ENCODE data around the gene CHTF18.
A peak's percentile ranks its signal among the peaks of the same experiment; 100 is the strongest.

DNA sequence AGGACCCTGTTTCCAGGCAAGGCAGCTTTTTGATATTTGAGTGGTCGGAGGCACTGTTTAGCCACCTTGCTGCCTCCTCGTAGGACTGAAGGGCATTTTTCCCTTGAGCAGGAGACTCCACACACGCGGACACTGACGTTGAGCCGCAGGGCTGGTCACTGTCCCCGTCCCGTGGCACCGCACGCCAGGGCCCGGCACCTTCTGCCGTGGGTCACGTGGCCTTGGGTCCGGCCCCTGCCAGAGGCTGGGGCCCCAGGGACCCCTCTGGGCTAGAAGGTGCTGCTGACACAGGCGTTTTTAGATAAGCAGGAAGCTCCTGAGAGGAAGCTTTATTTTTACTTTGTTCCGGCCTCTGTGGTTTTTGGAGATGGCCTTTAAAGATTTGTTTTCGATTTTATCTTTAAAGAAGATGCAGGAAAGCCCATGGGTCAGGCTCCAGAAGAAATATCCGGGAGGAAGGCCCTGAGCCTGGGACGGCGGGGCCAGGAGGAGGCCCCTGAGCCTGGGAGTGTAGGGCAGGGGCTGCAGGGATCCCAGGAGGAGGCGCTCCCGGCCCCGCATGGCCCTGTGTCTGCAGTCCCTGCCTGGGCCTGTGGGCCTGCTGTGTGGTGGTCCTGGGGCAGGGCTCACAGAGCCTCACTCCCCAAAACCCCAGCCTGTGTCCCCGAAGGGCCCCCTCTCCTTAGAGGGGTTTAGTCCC lies 42.6 kb downstream of the CHTF18 start:
- TF ChIP-seq, protein P1, sequence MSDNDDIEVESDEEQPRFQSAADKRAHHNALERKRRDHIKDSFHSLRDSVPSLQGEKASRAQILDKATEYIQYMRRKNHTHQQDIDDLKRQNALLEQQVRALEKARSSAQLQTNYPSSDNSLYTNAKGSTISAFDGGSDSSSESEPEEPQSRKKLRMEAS (CRISPR knock-in tag; IDR thresholded peaks at IDR 0.05) = no peak
- TF ChIP-seq, protein P2, sequence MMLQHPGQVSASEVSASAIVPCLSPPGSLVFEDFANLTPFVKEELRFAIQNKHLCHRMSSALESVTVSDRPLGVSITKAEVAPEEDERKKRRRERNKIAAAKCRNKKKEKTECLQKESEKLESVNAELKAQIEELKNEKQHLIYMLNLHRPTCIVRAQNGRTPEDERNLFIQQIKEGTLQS (IDR thresholded peaks at IDR 0.05) = no peak
- TF ChIP-seq, protein P2 (CRISPR knock-in tag; conservative IDR thresholded peaks at IDR 0.05) = no peak
- TF ChIP-seq ELF4 (CRISPR knock-in tag; IDR thresholded peaks at IDR 0.05) (no peak), ZBTB1 (CRISPR knock-in tag; IDR thresholded peaks at IDR 0.05; ENCODE audit: borderline replicate concordance, low read depth) (no peak), MBD2 (IDR thresholded peaks at IDR 0.05; ENCODE audit: borderline replicate concordance, low read depth) (no peak), PHB (CRISPR knock-in tag; IDR thresholded peaks at IDR 0.05) (no peak), ZC3H4 (CRISPR knock-in tag; IDR thresholded peaks at IDR 0.05; ENCODE audit: borderline replicate concordance) (no peak), GATA2 (CRISPR knock-in tag; IDR thresholded peaks at IDR 0.05) (no peak), CEBPB (tag; IDR thresholded peaks at IDR 0.05) (no peak)
- TF ChIP-seq, protein P3, sequence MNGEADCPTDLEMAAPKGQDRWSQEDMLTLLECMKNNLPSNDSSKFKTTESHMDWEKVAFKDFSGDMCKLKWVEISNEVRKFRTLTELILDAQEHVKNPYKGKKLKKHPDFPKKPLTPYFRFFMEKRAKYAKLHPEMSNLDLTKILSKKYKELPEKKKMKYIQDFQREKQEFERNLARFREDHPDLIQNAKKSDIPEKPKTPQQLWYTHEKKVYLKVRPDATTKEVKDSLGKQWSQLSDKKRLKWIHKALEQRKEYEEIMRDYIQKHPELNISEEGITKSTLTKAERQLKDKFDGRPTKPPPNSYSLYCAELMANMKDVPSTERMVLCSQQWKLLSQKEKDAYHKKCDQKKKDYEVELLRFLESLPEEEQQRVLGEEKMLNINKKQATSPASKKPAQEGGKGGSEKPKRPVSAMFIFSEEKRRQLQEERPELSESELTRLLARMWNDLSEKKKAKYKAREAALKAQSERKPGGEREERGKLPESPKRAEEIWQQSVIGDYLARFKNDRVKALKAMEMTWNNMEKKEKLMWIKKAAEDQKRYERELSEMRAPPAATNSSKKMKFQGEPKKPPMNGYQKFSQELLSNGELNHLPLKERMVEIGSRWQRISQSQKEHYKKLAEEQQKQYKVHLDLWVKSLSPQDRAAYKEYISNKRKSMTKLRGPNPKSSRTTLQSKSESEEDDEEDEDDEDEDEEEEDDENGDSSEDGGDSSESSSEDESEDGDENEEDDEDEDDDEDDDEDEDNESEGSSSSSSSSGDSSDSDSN (IDR thresholded peaks at IDR 0.05; ENCODE audit: borderline replicate concordance in 1 of 2, low read depth in 2 of 2, low read length in 2 of 2) = no peak
- TF ChIP-seq, protein P4, sequence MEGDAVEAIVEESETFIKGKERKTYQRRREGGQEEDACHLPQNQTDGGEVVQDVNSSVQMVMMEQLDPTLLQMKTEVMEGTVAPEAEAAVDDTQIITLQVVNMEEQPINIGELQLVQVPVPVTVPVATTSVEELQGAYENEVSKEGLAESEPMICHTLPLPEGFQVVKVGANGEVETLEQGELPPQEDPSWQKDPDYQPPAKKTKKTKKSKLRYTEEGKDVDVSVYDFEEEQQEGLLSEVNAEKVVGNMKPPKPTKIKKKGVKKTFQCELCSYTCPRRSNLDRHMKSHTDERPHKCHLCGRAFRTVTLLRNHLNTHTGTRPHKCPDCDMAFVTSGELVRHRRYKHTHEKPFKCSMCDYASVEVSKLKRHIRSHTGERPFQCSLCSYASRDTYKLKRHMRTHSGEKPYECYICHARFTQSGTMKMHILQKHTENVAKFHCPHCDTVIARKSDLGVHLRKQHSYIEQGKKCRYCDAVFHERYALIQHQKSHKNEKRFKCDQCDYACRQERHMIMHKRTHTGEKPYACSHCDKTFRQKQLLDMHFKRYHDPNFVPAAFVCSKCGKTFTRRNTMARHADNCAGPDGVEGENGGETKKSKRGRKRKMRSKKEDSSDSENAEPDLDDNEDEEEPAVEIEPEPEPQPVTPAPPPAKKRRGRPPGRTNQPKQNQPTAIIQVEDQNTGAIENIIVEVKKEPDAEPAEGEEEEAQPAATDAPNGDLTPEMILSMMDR (IDR thresholded peaks at IDR 0.05 in 2 of 3, conservative IDR thresholded peaks at IDR 0.05 in 1 of 3; ENCODE audit: insufficient read depth in 2 of 3, low read depth in 1 of 3, low read length in 3 of 3) = peak in 1 of 3 experiments; percentile 26; a peak in 1 of 6 replicates
- TF ChIP-seq, protein P5, sequence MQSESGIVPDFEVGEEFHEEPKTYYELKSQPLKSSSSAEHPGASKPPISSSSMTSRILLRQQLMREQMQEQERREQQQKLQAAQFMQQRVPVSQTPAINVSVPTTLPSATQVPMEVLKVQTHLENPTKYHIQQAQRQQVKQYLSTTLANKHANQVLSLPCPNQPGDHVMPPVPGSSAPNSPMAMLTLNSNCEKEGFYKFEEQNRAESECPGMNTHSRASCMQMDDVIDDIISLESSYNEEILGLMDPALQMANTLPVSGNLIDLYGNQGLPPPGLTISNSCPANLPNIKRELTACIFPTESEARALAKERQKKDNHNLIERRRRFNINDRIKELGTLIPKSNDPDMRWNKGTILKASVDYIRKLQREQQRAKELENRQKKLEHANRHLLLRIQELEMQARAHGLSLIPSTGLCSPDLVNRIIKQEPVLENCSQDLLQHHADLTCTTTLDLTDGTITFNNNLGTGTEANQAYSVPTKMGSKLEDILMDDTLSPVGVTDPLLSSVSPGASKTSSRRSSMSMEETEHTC (IDR thresholded peaks at IDR 0.05) = no peak
